Fibroblast of lung (primary cell): Measurements from ENCODE around the gene ANAPC2.

Experiments used
- CTCF ChIP-seq, 2 donors: IDR thresholded peaks in 1 of 2; conservative IDR thresholded peaks in 1 of 2; 1 replicate in 1 of 2; 2 replicates in 1 of 2; pipeline ENCODE4 v1.5.1; 2011 to 2012; ENCODE audit warnings: low read length in 2 of 2, control low read depth in 1 of 2, inconsistent platforms in 1 of 2, low read depth in 1 of 2, mild to moderate bottlenecking in 1 of 2
- EZH2 ChIP-seq: IDR thresholded peaks from 2 replicates; pipeline ENCODE4 v1.5.1; 2012; ENCODE audit warnings: low read length, control low read depth, mild to moderate bottlenecking; ENCODE audit errors: missing control alignments

DNA sequence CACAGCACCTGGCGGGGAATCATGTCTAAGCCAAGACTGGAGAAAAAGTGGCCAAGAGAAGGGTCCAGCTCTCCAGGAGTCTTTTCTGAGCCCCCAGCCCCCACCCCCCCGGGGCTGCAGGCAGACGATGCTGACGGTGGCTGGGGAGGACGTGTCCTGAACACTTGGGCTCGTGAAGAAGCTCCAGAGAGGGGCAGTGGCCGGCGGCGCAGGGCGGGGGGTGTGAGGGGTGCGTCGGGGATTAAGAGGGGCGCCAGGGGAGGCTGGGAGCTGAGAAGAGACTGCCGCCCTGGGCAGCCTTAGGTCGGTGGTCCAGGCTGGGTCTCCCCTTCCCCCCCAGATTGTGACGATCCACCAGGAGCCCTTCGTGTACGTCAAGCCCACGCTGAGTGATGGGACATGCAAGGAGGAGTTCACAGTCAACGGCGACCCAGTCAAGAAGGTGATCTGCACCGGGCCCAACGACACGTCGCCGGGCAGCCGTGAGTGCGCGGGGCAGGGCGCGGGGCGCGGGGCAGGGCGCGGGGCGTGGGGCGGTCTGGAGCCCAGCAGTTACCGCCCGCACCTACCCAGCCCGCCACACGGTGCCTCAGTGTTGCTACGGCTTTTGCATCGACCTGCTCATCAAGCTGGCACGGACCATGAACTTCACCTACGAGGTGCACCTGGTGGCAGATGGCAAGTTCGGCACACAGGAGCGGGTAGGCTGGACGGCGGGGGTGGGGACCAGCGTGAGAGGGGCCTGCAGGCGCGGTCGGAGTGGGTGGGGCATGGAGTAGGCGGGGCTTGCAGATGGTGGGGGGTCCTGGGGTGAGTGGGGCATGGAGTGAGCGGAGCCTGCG, 27.4 kb downstream of the ANAPC2 start:
- peak; percentile 58 for TF ChIP-seq EZH2
- TF ChIP-seq CTCF (conservative IDR thresholded peaks at IDR 0.05 in 1 of 2, IDR thresholded peaks at IDR 0.05 in 1 of 2; ENCODE audit: low read depth in 1 of 2, low read length in 2 of 2) = no peak
